Hindlimb muscle (tissue), 1 donor: ENCODE data around the gene FLT3LG. TPM values are rescaled to one million over a fixed set of nuclear protein-coding genes. Genes with fewer than 3 reads are reported as not detected.

Experiments
- DNase-seq: peaks from one replicate; pipeline ENCODE4 v3.0.0-alpha.2; 2013
- polyA plus RNA-seq: library from polyadenylated mRNA; unstranded; fragments of 120-200 nt; gene quantifications from one replicate; pipeline ENCODE4 v1.2.1, GENCODE V29; 2013; ENCODE audit not compliant: insufficient read length

FLT3LG gene
- polyA plus RNA-seq, 1 donor = 3.5 TPM

- no peak for DNase-seq
Observed at GRCh38 chr19:49489601-49490167, 15.7 kb downstream of the FLT3LG start.

- no peak for DNase-seq
Observed at GRCh38 chr19:49490287-49491029, 16.4 kb downstream of the FLT3LG start.

- no peak for DNase-seq
Observed at GRCh38 chr19:49491030-49491803, 17.2 kb downstream of the FLT3LG start.

GRCh38 chr19:49491804-49492572 lies 18.0 kb downstream of the FLT3LG start:
- DNase-seq = no peak

- DNase-seq = no peak
Observed at GRCh38 chr19:49492573-49493405, 18.8 kb downstream of the FLT3LG start.

GRCh38 chr19:49496574-49497008 lies 22.6 kb downstream of the FLT3LG start:
- DNase-seq = no peak

- DNase-seq = no peak
Observed at GRCh38 chr19:49497047-49497788, 23.2 kb downstream of the FLT3LG start.

GRCh38 chr19:49497789-49498103 lies 23.7 kb downstream of the FLT3LG start:
- DNase-seq = no peak

- no peak for DNase-seq
Observed at GRCh38 chr19:49498475-49498874, 24.5 kb downstream of the FLT3LG start.

- DNase-seq = no peak
Observed at GRCh38 chr19:49499030-49499670, 25.1 kb downstream of the FLT3LG start.

- DNase-seq = peak; percentile 78
Observed at GRCh38 chr19:49502866-49503581, 29.0 kb downstream of the FLT3LG start.

- DNase-seq = no peak
Observed at GRCh38 chr19:49503582-49503962, 29.6 kb downstream of the FLT3LG start.

- DNase-seq = no peak
Observed at GRCh38 chr19:49506575-49507105, 32.6 kb downstream of the FLT3LG start.

- no peak for DNase-seq
Observed at GRCh38 chr19:49507803-49508494, 33.9 kb downstream of the FLT3LG start.

- DNase-seq = peak; percentile 71
Observed at GRCh38 chr19:49512970-49513745, 39.1 kb downstream of the FLT3LG start.

- DNase-seq = no peak
Observed at GRCh38 chr19:49513746-49514118, 39.7 kb downstream of the FLT3LG start.

GRCh38 chr19:49514151-49514550 lies 40.1 kb downstream of the FLT3LG start:
- no peak for DNase-seq

GRCh38 chr19:49515767-49516166 lies 41.8 kb downstream of the FLT3LG start:
- DNase-seq = no peak
